HG03354 (cell line): ENCODE data around the gene AUNIP.
"Not testable (repeated sequence)": the region's sequence is repeated elsewhere in the genome, so short reads cannot be mapped to it uniquely, and the experiment has no call there.

Source experiments
- ATAC-seq: cut with Tn5 transposase; IDR thresholded peaks from one replicate; pipeline ENCODE4 v1.9.1; 2021; ENCODE audit warnings: mild to moderate bottlenecking; ENCODE audit not compliant: unreplicated experiment, poor library complexity, severe bottlenecking

AUNIP gene

GRCh38 chr1:25869909-25870606, 10.8 kb upstream of the AUNIP start:
- ATAC-seq: no peak

GRCh38 chr1:25867210-25867991, 8.1 kb upstream of the AUNIP start:
- ATAC-seq: no peak

GRCh38 chr1:25866288-25866687, 7.0 kb upstream of the AUNIP start:
- ATAC-seq: no peak

GRCh38 chr1:25864434-25864833, 5.2 kb upstream of the AUNIP start:
- ATAC-seq: no peak

GRCh38 chr1:25863486-25864262, 4.4 kb upstream of the AUNIP start:
- no peak for ATAC-seq

GRCh38 chr1:25862785-25863485, 3.7 kb upstream of the AUNIP start:
- no peak for ATAC-seq

GRCh38 chr1:25861316-25862286, 2.3 kb upstream of the AUNIP start:
- ATAC-seq: no peak

GRCh38 chr1:25858494-25858893, 763 bp downstream of the AUNIP start:
- ATAC-seq: no peak

- no peak for ATAC-seq
Measured at GRCh38 chr1:25856856-25857255, 2.4 kb downstream of the AUNIP start.

- no peak for ATAC-seq
Measured at GRCh38 chr1:25854554-25854953, 4.7 kb downstream of the AUNIP start.

- no peak for ATAC-seq
Measured at GRCh38 chr1:25848531-25848930, 10.7 kb downstream of the AUNIP start.

GRCh38 chr1:25847929-25848328, 11.3 kb downstream of the AUNIP start:
- no peak for ATAC-seq

GRCh38 chr1:25845664-25846063, 13.6 kb downstream of the AUNIP start:
- ATAC-seq: no peak

GRCh38 chr1:25844536-25845337, 14.5 kb downstream of the AUNIP start:
- ATAC-seq: no peak

- no peak for ATAC-seq
Measured at GRCh38 chr1:25843483-25843882, 15.8 kb downstream of the AUNIP start.

GRCh38 chr1:25839808-25840207, 19.4 kb downstream of the AUNIP start:
- ATAC-seq: not testable (repeated sequence)

- ATAC-seq: no peak
Measured at GRCh38 chr1:25837262-25837875, 21.9 kb downstream of the AUNIP start.

GRCh38 chr1:25836695-25837094, 22.6 kb downstream of the AUNIP start:
- no peak for ATAC-seq
